GM12873 (cell line): ENCODE measurements around the gene DHDDS.

Experiments used
- CTCF ChIP-seq: IDR thresholded peaks from 2 replicates; pipeline ENCODE4 v1.5.1; 2012; ENCODE audit warnings: low read depth, mild to moderate bottlenecking, moderate library complexity, low read length, control low read depth; ENCODE audit not compliant: insufficient read depth; ENCODE audit errors: missing control alignments

DHDDS gene

DNA sequence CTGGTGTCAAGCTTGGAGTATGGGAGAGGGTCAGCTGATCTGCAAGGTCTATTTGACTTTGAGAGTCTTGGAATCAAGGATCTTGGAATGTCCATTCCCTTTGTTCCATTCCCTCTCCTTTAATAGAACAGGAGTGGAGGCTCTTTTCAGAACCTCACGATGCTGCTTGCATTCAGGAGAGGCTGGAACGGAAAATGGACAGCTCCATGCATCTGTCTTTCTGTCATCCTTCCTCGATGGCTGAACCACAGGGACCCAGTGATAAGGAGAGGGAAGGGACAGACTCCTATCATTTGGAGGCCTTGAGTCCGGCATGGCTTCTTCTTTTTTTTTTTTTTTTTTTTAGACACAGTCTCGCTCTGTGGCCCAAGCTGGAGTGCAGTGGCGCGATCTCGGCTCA lies 36.4 kb upstream of the DHDDS start:
- no peak for TF ChIP-seq CTCF

DNA sequence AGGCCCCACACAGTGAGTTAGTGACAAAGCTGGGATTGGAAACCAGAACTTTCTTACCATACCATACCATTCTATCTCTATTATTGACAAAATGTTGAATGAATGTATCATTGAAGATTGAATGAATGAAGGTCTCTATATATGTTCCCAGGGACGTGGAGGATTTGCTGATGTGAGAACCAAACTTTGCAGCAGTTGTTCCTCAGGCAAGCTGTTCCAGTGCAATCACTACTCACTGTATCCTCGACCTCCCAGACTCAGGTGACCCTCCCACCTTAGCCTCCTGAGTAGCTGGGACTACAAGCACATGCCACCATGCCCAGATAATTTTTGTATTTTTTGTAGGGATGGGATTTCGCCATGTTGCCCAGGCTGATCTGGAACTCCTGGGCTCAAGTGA lies 33.1 kb upstream of the DHDDS start:
- no peak for TF ChIP-seq CTCF

- no peak for TF ChIP-seq CTCF
These were observed 30.2 kb upstream of the DHDDS start for GRCh38 chr1:26401891-26402290.

- no peak for TF ChIP-seq CTCF
These were observed 28.5 kb upstream of the DHDDS start for GRCh38 chr1:26403656-26404055.

DNA sequence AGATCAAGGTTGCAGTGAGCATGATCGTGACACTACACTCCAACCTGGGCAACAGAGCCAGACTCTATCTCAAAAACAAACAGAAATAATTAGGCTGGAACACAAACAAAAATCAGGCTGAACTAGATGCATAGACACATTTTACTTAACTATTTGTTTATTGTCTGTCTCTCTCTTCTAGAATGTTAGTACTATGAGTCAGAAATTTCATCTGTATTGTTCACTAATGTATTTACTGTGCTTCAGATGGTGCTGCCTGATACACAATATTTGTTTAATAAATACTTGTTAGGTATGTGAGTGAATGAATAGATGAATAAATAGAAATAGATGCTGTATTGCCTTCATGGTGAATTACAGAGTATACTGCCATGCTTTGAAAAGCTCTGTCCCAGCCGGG lies 27.5 kb upstream of the DHDDS start:
- TF ChIP-seq CTCF = no peak

DNA sequence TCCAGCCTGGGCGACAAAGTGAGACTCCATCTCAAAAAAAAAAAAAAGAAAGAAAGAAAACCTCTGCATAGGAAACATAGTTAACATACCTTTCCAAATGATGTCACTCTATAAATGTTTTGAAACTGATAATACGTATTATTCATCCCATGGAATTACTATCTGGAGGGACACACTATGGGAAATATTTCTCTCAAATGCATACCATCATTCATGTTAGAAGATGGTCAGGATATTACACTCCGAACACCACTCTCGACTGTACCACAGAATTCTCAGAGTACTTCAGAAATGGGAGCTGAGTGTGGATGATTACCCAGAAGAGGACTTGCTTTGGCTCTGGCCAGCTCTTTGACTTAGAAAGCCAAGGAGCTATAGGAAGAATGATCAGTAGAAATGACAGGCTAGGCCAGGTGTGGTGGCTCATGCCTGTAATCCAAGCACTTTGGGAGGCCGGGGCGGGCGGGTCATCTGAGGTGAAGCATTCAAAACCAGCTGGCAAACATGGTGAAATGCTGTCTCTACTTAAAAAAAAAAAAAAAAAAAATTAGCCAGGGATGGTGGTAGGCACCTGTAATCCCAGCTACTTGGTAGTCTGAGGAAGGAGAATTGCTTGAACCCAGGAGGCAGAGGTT lies 26.7 kb upstream of the DHDDS start:
- no peak for TF ChIP-seq CTCF

DNA sequence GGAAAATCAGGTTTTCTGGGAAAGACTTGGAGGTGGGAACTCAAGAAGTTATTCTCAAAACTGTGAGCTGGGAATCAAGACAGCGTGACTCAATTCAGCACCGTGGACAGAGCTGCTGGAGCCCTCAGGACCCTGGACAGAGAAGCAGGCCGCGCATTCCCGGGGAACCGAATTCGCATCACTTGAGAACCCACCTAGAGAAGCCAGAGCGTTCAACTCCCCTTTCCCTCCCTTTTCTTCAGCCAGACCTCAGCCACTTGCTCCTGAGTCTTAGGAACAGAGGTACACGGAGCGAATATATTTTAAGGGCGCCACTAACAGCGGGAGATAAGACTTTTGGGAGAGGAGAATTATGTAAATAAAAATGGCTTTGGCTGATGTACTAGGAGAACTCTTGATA lies 23.5 kb upstream of the DHDDS start:
- TF ChIP-seq CTCF = no peak
